CD8-positive, alpha-beta memory T cell (primary cell): ENCODE data around the gene BRF1. TPM values are rescaled to one million over a fixed set of nuclear protein-coding genes. Genes with fewer than 3 reads are reported as not detected.

Experiments
- CTCF ChIA-PET: fragments of 350-600 bp; sonication (Branson Sonifier 250); formaldehyde crosslinking; loops from one replicate; lab custom pipeline; 2021; ENCODE audit warnings: antibody characterized with exemption; lab: Charles Lee
- POLR2A ChIA-PET: fragments of 350-600 bp; sonication (Branson Sonifier 250); formaldehyde crosslinking; loops from one replicate; lab custom pipeline; 2021; ENCODE audit warnings: antibody characterized with exemption; lab: Charles Lee
- DNase-seq, 5 donors: peaks; one replicate each; pipeline versions ENCODE4 v3.0.0 to v3.0.0-alpha.2; 2020 to 2022; ENCODE audit warnings: mixed read lengths in 1 of 5
- H3K27ac ChIP-seq: one replicate; pipeline ENCODE4 v1.7.0; 2013; ENCODE audit warnings: low read depth, mild to moderate bottlenecking, low read length, moderate library complexity
- H3K27me3 ChIP-seq: 2 replicates; pipeline ENCODE4 v1.7.0; 2013; ENCODE audit warnings: low read length, mild to moderate bottlenecking; ENCODE audit not compliant: insufficient read depth, poor library complexity, severe bottlenecking
- H3K36me3 ChIP-seq: 2 replicates; pipeline ENCODE4 v1.7.0; 2013; ENCODE audit warnings: mild to moderate bottlenecking, low read length, moderate library complexity; ENCODE audit not compliant: insufficient read depth
- H3K4me1 ChIP-seq: 2 replicates; pipeline ENCODE4 v1.7.0; 2013; ENCODE audit warnings: mild to moderate bottlenecking, low read length, moderate library complexity; ENCODE audit not compliant: insufficient read depth
- H3K4me3 ChIP-seq: 2 replicates; pipeline ENCODE4 v1.7.0; 2013; ENCODE audit warnings: mild to moderate bottlenecking, low read length
- H3K9me3 ChIP-seq: 2 replicates; pipeline ENCODE4 v1.7.0; 2013; ENCODE audit warnings: mild to moderate bottlenecking, low read length
- H3K27ac Mint-ChIP-seq, 8 donors: one replicate each; pipeline ENCODE4 v1.8.0; 2020 to 2021; ENCODE audit warnings: mixed read lengths in 8 of 8, mild to moderate bottlenecking in 6 of 8, inconsistent platforms in 3 of 8, moderate library complexity in 3 of 8
- H3K27me3 Mint-ChIP-seq, 2 donors: one replicate each; pipeline ENCODE4 v1.8.0; 2020 to 2021; ENCODE audit warnings: mixed read lengths in 2 of 2, mild to moderate bottlenecking in 1 of 2, moderate library complexity in 1 of 2
- H3K36me3 Mint-ChIP-seq, 3 donors: one replicate each; pipeline ENCODE4 v1.8.0; 2020 to 2021; ENCODE audit warnings: mixed read lengths in 3 of 3, inconsistent platforms in 1 of 3, mild to moderate bottlenecking in 1 of 3
- H3K4me1 Mint-ChIP-seq, 3 donors: one replicate each; pipeline ENCODE4 v1.8.0; 2020 to 2021; ENCODE audit warnings: mixed read lengths in 3 of 3, inconsistent platforms in 1 of 3, mild to moderate bottlenecking in 1 of 3
- H3K4me3 Mint-ChIP-seq, 7 donors: one replicate each; pipeline ENCODE4 v1.8.0; 2020 to 2021; ENCODE audit warnings: mixed read lengths in 7 of 7, mild to moderate bottlenecking in 6 of 7, moderate library complexity in 4 of 7, inconsistent platforms in 2 of 7
- H3K9me3 Mint-ChIP-seq, 5 donors: one replicate each; pipeline ENCODE4 v1.8.0; 2020 to 2022; ENCODE audit warnings: mixed read lengths in 5 of 5, mild to moderate bottlenecking in 3 of 5, moderate library complexity in 2 of 5, inconsistent platforms in 1 of 5
- polyA plus RNA-seq: library from polyadenylated mRNA; unstranded; fragments of 300-500 nt; fragmentation: Illumina TruSeq; gene quantifications from one replicate; pipeline ENCODE4 v1.2.3, GENCODE V29; 2021
- total RNA-seq, 2 experiments: library from RNA; stranded (reverse); gene quantifications; one replicate each; pipeline ENCODE4 v1.2.3, GENCODE V29; 2021

BRF1 gene
- total and polyA plus RNA-seq, 3 experiments from 2014 or later: 13.0 to 31.7 (median 29.4) TPM

- H3K4me1 Mint-ChIP-seq: peaks cover 13 to 28% (median 19%) of the 10 kb centered on the region in 3 donors
- H3K27ac Mint-ChIP-seq: no peak overlapping the region
- H3K9me3 ChIP-seq: no peaks in the 10 kb centered on the region
- ChIA-PET CTCF (interaction anchor here (1.0 kb wide), 1 partner anchor 17 kb away, joined by 4 read pairs; no protein-coding TSS in a partner anchor), POLR2A (no interaction called here)
- peaks cover 24% of the 10 kb centered on the region for H3K4me1 ChIP-seq
- H3K4me3 ChIP-seq: no peak overlapping the region
- H3K36me3 Mint-ChIP-seq: peaks cover 0 to 4% (median 1%) of the 10 kb centered on the region in 3 donors
- DNase-seq: no peak
- no peaks in the 10 kb centered on the region for H3K27me3 Mint-ChIP-seq
- no peaks in the 10 kb centered on the region for H3K9me3 Mint-ChIP-seq
- no peaks in the 10 kb centered on the region for H3K36me3 ChIP-seq
- H3K27me3 ChIP-seq: no peaks in the 10 kb centered on the region
- no peak overlapping the region for H3K27ac ChIP-seq
- no peak overlapping the region for H3K4me3 Mint-ChIP-seq
Measured at GRCh38 chr14:105334383-105335230, 33.8 kb upstream of the BRF1 start.

GRCh38 chr14:105333613-105334364, 33.0 kb upstream of the BRF1 start:
- H3K36me3 Mint-ChIP-seq: peaks cover 0 to 4% (median 1%) of the 10 kb centered on the region in 3 donors
- H3K4me3 Mint-ChIP-seq: no peak overlapping the region
- H3K9me3 Mint-ChIP-seq: no peaks in the 10 kb centered on the region
- H3K27me3 ChIP-seq: no peaks in the 10 kb centered on the region
- H3K27me3 Mint-ChIP-seq: no peaks in the 10 kb centered on the region
- ChIA-PET CTCF (interaction anchor here (1.0 kb wide), 1 partner anchor 18 kb away, joined by 4 read pairs; no protein-coding TSS in a partner anchor), POLR2A (no interaction called here)
- H3K4me1 ChIP-seq: peaks cover 26% of the 10 kb centered on the region
- H3K4me1 Mint-ChIP-seq: peaks cover 18 to 36% (median 25%) of the 10 kb centered on the region in 3 donors
- H3K27ac Mint-ChIP-seq: no peak overlapping the region
- H3K9me3 ChIP-seq: no peaks in the 10 kb centered on the region
- no peak for DNase-seq
- no peak overlapping the region for H3K4me3 ChIP-seq
- no peak overlapping the region for H3K27ac ChIP-seq
- no peaks in the 10 kb centered on the region for H3K36me3 ChIP-seq

GRCh38 chr14:105333020-105333490, 32.3 kb upstream of the BRF1 start:
- H3K9me3 Mint-ChIP-seq: no peaks in the 10 kb centered on the region
- H3K9me3 ChIP-seq: no peaks in the 10 kb centered on the region

DNA sequence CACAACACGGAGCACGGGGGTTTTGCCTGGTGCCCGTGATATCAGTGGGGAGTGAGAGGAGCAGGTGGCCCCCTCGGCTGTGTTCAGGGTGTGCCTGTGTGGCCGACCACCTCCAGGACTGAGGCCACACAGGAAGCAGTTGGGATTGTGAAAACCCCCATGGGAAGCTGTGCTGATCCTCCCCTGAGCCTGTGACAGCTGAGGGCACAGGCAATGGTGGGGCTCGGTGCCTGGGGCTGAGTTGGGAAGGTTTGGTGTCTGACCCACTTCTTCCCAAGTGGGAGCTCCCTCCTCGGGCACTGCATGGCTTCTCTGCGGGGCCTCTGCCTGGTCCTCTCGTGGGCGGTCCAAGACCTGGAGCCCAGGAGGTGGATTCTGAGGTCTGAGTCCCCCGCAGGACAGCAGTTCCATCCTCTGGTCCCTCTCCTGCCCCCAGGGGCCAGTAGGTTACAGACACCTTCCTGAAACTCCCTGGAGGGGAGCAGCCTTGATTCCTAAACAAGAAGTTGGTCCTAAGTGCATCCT, 31.6 kb upstream of the BRF1 start:
- Histone ChIP-seq H3K27ac (no peak overlapping the region), H3K4me1 (peaks cover 26% of the 10 kb centered on the region), H3K9me3 (no peaks in the 10 kb centered on the region), H3K36me3 (no peaks in the 10 kb centered on the region), H3K27me3 (no peaks in the 10 kb centered on the region), H3K4me3 (no peak overlapping the region)
- CTCF ChIA-PET: no interaction called here
- Mint-ChIP-seq H3K4me1 (peaks cover 21 to 42% (median 27%) of the 10 kb centered on the region in 3 donors), H3K4me3 (no peak overlapping the region), H3K27me3 (no peaks in the 10 kb centered on the region), H3K9me3 (no peaks in the 10 kb centered on the region), H3K36me3 (peaks cover 0 to 4% (median 1%) of the 10 kb centered on the region in 3 donors), H3K27ac (peak overlapping the region in 1 of 8 donors; percentile 89)
- POLR2A ChIA-PET: no interaction called here
- no peak for DNase-seq

More at GRCh38 chr14:105333020-105333490, 32.3 kb upstream of the BRF1 start:
- H3K4me3 ChIP-seq: no peak overlapping the region
- peaks cover 26% of the 10 kb centered on the region for H3K4me1 ChIP-seq
- Mint-ChIP-seq H3K27me3 (no peaks in the 10 kb centered on the region), H3K4me3 (no peak overlapping the region), H3K36me3 (peaks cover 0 to 4% (median 1%) of the 10 kb centered on the region in 3 donors), H3K4me1 (peaks cover 21 to 42% (median 27%) of the 10 kb centered on the region in 3 donors), H3K27ac (no peak overlapping the region)
- no peak overlapping the region for H3K27ac ChIP-seq
- no peaks in the 10 kb centered on the region for H3K36me3 ChIP-seq
- DNase-seq: no peak
- no peaks in the 10 kb centered on the region for H3K27me3 ChIP-seq
- ChIA-PET POLR2A (no interaction called here), CTCF (no interaction called here)

GRCh38 chr14:105331575-105332349, 31.0 kb upstream of the BRF1 start:
- CTCF ChIA-PET: no interaction called here
- POLR2A ChIA-PET: no interaction called here
- peaks cover 0 to 4% (median 1%) of the 10 kb centered on the region in 3 donors for H3K36me3 Mint-ChIP-seq

DNA sequence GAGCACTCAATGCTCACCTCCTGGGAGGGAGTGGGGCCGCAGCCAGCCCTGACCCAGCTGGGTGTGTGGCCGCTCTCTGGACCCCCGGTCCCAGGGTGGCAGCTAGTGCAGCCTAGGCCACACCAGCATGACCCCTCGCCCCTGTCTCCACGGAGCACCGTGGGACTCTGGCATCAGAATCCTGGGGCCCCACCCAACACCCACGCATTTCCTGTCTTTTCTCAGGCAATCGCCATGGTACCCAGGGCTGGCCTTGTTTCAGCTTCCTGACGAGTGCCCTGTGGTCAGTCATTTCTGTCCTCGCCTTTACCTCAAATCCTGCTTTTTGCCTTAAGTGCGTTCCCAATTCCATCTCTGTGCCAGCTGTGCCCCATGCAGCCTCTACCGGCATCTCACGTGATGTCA, 29.7 kb upstream of the BRF1 start:
- Histone ChIP-seq H3K27me3 (no peaks in the 10 kb centered on the region), H3K4me3 (no peak overlapping the region), H3K4me1 (peaks cover 26% of the 10 kb centered on the region), H3K27ac (no peak overlapping the region), H3K36me3 (no peaks in the 10 kb centered on the region), H3K9me3 (no peaks in the 10 kb centered on the region)
- Mint-ChIP-seq H3K27ac (peak overlapping the region in 1 of 8 donors; percentile 63), H3K4me3 (peak overlapping the region in 1 of 7 donors; percentile 51), H3K9me3 (no peaks in the 10 kb centered on the region), H3K27me3 (no peaks in the 10 kb centered on the region), H3K36me3 (peaks cover 0 to 4% (median 0%) of the 10 kb centered on the region in 3 donors), H3K4me1 (peaks cover 21 to 45% (median 27%) of the 10 kb centered on the region in 3 donors)
- POLR2A ChIA-PET: no interaction called here
- DNase-seq: no peak
- CTCF ChIA-PET: no interaction called here

More at GRCh38 chr14:105331575-105332349, 31.0 kb upstream of the BRF1 start:
- H3K27ac ChIP-seq: no peak overlapping the region
- peak in 1 of 5 donors; percentile 35 for DNase-seq
- peak overlapping the region in 4 of 8 donors; percentile 16 to 62 (median 55) for H3K27ac Mint-ChIP-seq
- H3K4me1 Mint-ChIP-seq: peaks cover 21 to 44% (median 27%) of the 10 kb centered on the region in 3 donors
- peaks cover 26% of the 10 kb centered on the region for H3K4me1 ChIP-seq
- H3K9me3 ChIP-seq: no peaks in the 10 kb centered on the region
- no peaks in the 10 kb centered on the region for H3K9me3 Mint-ChIP-seq
- H3K36me3 ChIP-seq: no peaks in the 10 kb centered on the region
- H3K27me3 Mint-ChIP-seq: no peaks in the 10 kb centered on the region
- no peaks in the 10 kb centered on the region for H3K27me3 ChIP-seq
- H3K4me3 Mint-ChIP-seq: peak overlapping the region in 3 of 7 donors; percentile 2 to 9 (median 8)
- no peak overlapping the region for H3K4me3 ChIP-seq

DNA sequence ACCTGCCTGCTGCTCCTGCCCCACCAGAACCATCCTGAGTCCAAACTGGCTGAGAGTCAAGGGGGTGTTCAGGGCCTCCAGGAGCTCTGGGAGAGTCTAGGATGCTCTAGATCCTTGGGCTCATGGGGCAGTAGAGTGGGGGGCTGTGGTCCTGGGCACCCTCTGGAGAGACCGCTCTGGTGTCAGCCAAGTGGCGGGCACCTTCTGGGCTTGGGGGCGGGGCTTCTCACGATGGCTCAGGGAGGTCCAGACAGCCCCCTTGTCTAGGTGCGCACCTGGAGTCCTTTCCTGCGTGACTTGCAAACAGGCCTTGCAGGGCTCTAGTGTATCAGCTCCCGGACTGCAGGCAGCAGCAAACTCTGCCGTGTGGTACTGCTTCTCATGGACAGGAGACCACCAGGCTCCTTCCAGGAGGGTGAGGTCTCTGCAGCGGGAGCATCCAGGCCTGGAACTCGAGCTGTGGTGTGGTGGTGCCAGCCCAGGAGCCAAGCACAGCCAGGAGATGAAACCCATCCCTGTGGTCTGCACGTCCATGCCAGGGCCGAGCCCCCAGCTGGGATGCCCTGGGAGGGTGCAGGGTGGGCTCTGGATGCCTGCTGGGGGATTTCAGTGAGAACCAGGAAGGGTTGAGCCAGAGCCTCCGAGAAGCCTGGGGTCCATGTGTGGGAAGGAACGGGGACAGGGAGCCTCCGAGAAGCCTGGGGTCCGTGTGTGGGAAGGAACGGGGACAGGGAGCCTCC, 28.8 kb upstream of the BRF1 start:
- CTCF ChIA-PET: no interaction called here
- H3K9me3 ChIP-seq: no peaks in the 10 kb centered on the region
- Mint-ChIP-seq H3K36me3 (peaks cover 0 to 4% (median 0%) of the 10 kb centered on the region in 3 donors), H3K27ac (peak overlapping the region in 1 of 8 donors; percentile 68), H3K4me1 (peaks cover 21 to 45% (median 27%) of the 10 kb centered on the region in 3 donors), H3K27me3 (no peaks in the 10 kb centered on the region), H3K4me3 (no peak overlapping the region), H3K9me3 (no peaks in the 10 kb centered on the region)
- H3K36me3 ChIP-seq: no peaks in the 10 kb centered on the region
- no peaks in the 10 kb centered on the region for H3K27me3 ChIP-seq
- POLR2A ChIA-PET: no interaction called here
- no peak overlapping the region for H3K27ac ChIP-seq
- H3K4me1 ChIP-seq: peaks cover 26% of the 10 kb centered on the region
- no peak overlapping the region for H3K4me3 ChIP-seq
- DNase-seq: no peak
